NT2/D1 (cell line): ENCODE measurements around the gene DDX10.

ENCODE experiments used
- SUZ12 ChIP-seq: IDR thresholded peaks from 2 replicates; pipeline ENCODE4 v1.6.1; 2011; ENCODE audit not compliant: insufficient read length, insufficient read depth; ENCODE audit errors: extremely low read depth
- YY1 ChIP-seq: IDR thresholded peaks from 2 replicates; pipeline ENCODE4 v1.6.1; 2011; ENCODE audit not compliant: insufficient read length, insufficient read depth
- ZNF274 ChIP-seq: IDR thresholded peaks from 2 replicates; pipeline ENCODE4 v1.6.1; 2011; ENCODE audit warnings: mild to moderate bottlenecking, low read depth, low read length

DNA sequence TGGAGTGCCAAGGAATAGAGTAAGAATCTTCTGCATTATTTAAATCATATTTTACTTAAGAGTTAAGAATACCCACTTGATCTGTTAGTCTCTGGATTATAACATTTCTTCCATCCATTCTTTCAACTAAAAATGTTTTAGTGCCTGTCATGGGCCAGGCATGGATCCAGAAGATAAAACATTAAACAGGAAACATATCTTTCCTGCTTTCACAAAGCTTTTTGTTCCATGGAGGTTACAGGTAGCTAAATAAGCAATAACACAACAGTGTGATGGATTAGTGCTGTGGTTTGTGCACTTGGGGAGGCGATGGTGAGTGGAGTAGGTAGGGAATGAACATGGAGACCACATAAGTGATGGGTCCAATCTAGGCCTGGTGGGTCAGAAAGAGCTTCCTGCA lies 258.5 kb downstream of the DDX10 start:
- no peak for TF ChIP-seq ZNF274
- TF ChIP-seq YY1, result no peak
- no peak for TF ChIP-seq SUZ12
